Thyroid gland (tissue), 4 donors: ENCODE data around the gene GPSM1. TPM values are rescaled to one million over a fixed set of nuclear protein-coding genes. Genes with fewer than 3 reads are reported as not detected.

Source experiments
- DNase-seq, 2 donors: peaks; one replicate each; pipeline ENCODE4 v3.0.0-alpha.2; 2019
- H3K27ac ChIP-seq, 3 donors: fragments of 200-600 bp; sonication (generic); 1 replicate in 2 of 3; 2 replicates in 1 of 3; pipeline ENCODE4 v1.5.1; 2016 to 2019; ENCODE audit warnings: mild to moderate bottlenecking in 1 of 3, moderate library complexity in 1 of 3
- H3K27me3 ChIP-seq: fragments of 200-600 bp; sonication (generic); one replicate; pipeline ENCODE4 v1.5.1; 2019
- H3K36me3 ChIP-seq, 2 donors: fragments of 200-600 bp; sonication (generic); one replicate each; pipeline ENCODE4 v1.5.1; 2016 to 2019
- H3K4me1 ChIP-seq, 2 donors: fragments of 200-600 bp; sonication (generic); one replicate each; pipeline ENCODE4 v1.5.1; 2017 to 2019
- H3K4me3 ChIP-seq, 3 donors: fragments of 200-600 bp; sonication (generic); replicated peaks in 1 of 3; 1 replicate in 2 of 3; 2 replicates in 1 of 3; pipeline ENCODE4 v1.5.1; 2016; ENCODE audit warnings: mild to moderate bottlenecking in 1 of 3
- H3K9me3 ChIP-seq: fragments of 200-600 bp; sonication (generic); one replicate; pipeline ENCODE4 v1.5.1; 2017
- CTCF ChIP-seq, 6 experiments: fragments of 200-600 bp in 3 of 6; fragments of 450-650 bp in 3 of 6; sonication (generic) in 3 of 6; IDR thresholded peaks; one replicate each; pipeline ENCODE4 v1.5.1; 2016 to 2019; ENCODE audit warnings: antibody characterized with exemption in 6 of 6, mild to moderate bottlenecking in 2 of 6, inconsistent platforms in 1 of 6, moderate library complexity in 1 of 6
- POLR2A ChIP-seq, 2 donors: fragments of 450-650 bp; IDR thresholded peaks; one replicate each; pipeline ENCODE4 v1.6.1; 2017; ENCODE audit warnings: antibody characterized with exemption in 2 of 2, mild to moderate bottlenecking in 2 of 2, moderate library complexity in 1 of 2
- WGBS, 2 donors: methylation state at CpG; one replicate each; pipeline ENCODE4 v1.1.5; 2017; 5-methylcytosine and 5-hydroxymethylcytosine counted together
- intact Hi-C: fragments of 100-400 bp; cut with DNase I; formaldehyde crosslinking; loops from one replicate; pipeline ENCODE4 v1.15.1; 2023
- total RNA-seq, 4 donors: library from RNA; depleted of rRNA; stranded (reverse); fragments of >200 nt; gene quantifications; one replicate each; pipeline ENCODE4 v1.2.3, GENCODE V29; 2016

GPSM1 gene
- total RNA-seq, 4 donors from 2014 or later, result 5.9 to 18.1 (median 12.2) TPM

GRCh38 chr9:136392538-136393449, 65.5 kb downstream of the GPSM1 start:
- 75 to 81% methylated on average over 10 to 12 of the region's 21 CpGs for WGBS, 2 donors
- intact Hi-C loops, result no loop called here
- H3K36me3 ChIP-seq, result peaks cover 23 to 66% of the 10 kb centered on the region in 2 donors

GRCh38 chr9:136393531-136393930, 66.2 kb downstream of the GPSM1 start:
- H3K36me3 ChIP-seq, result peaks cover 18 to 62% of the 10 kb centered on the region in 2 donors
- H3K4me3 ChIP-seq, result no peak overlapping the region
- H3K27ac ChIP-seq, result no peak overlapping the region
- peaks cover under 1 to 2% of the 10 kb centered on the region in 2 donors for H3K4me1 ChIP-seq
- intact Hi-C loops, result no loop called here
- TF ChIP-seq CTCF (IDR thresholded peaks at IDR 0.05), result no peak
- TF ChIP-seq POLR2A (IDR thresholded peaks at IDR 0.05), result no peak
- DNase-seq, result no peak
- no peaks in the 10 kb centered on the region for H3K27me3 ChIP-seq
- WGBS, 2 donors, result 89 to 91% methylated on average over 16 to 17 of the region's 17 CpGs
- no peaks in the 10 kb centered on the region for H3K9me3 ChIP-seq

More at GRCh38 chr9:136392538-136393449, 65.5 kb downstream of the GPSM1 start:
- TF ChIP-seq POLR2A (IDR thresholded peaks at IDR 0.05), result no peak
- no peak for TF ChIP-seq CTCF (IDR thresholded peaks at IDR 0.05)
- Histone ChIP-seq H3K4me1 (no peaks in the 10 kb centered on the region), H3K4me3 (no peak overlapping the region), H3K9me3 (no peaks in the 10 kb centered on the region), H3K27ac (no peak overlapping the region), H3K27me3 (no peaks in the 10 kb centered on the region)
- DNase-seq, result no peak

- no peak for DNase-seq
- no peaks in the 10 kb centered on the region for H3K9me3 ChIP-seq
- no peaks in the 10 kb centered on the region for H3K27me3 ChIP-seq
- H3K4me3 ChIP-seq, result no peak overlapping the region
- peaks cover 10 to 11% of the 10 kb centered on the region in 2 donors for H3K4me1 ChIP-seq
- peaks cover 16 to 52% of the 10 kb centered on the region in 2 donors for H3K36me3 ChIP-seq
- no peak for TF ChIP-seq CTCF (IDR thresholded peaks at IDR 0.05)
- no peak for TF ChIP-seq POLR2A (IDR thresholded peaks at IDR 0.05)
- 88 to 99% methylated on average over 10 to 20 of the region's 21 CpGs for WGBS, 2 donors
- intact Hi-C loops, result no loop called here
- no peak overlapping the region for H3K27ac ChIP-seq
Observed at GRCh38 chr9:136394312-136395019, 67.1 kb downstream of the GPSM1 start.

GRCh38 chr9:136395020-136395340, 67.6 kb downstream of the GPSM1 start:
- no peak overlapping the region for H3K4me3 ChIP-seq

More at GRCh38 chr9:136395020-136395340, 67.6 kb downstream of the GPSM1 start:
- WGBS, 2 donors, result 93 to 94% methylated on average over 12 of the region's 13 CpGs
- H3K27ac ChIP-seq, result no peak overlapping the region
- intact Hi-C loops, result no loop called here
- H3K27me3 ChIP-seq, result no peaks in the 10 kb centered on the region
- H3K9me3 ChIP-seq, result no peaks in the 10 kb centered on the region
- no peak for DNase-seq
- H3K36me3 ChIP-seq, result peaks cover 16 to 50% of the 10 kb centered on the region in 2 donors
- TF ChIP-seq POLR2A (IDR thresholded peaks at IDR 0.05), result no peak
- TF ChIP-seq CTCF (IDR thresholded peaks at IDR 0.05), result no peak
- peaks cover 10 to 12% of the 10 kb centered on the region in 2 donors for H3K4me1 ChIP-seq
